Skeletal muscle tissue (tissue), 4 donors: ENCODE data around the gene KCNN3. TPM values are rescaled to one million over a fixed set of nuclear protein-coding genes. Genes with fewer than 3 reads are reported as not detected.

ENCODE experiments used
- H3K27ac ChIP-seq: one replicate; pipeline ENCODE4 v1.7.0; 2013; ENCODE audit warnings: mild to moderate bottlenecking, low read depth, low read length, inconsistent platforms
- H3K27me3 ChIP-seq, 3 donors: one replicate each; pipeline ENCODE4 v1.7.0; 2013; ENCODE audit warnings: low read length in 3 of 3; ENCODE audit not compliant: control insufficient read depth in 3 of 3, insufficient read depth in 3 of 3
- H3K36me3 ChIP-seq, 3 donors: one replicate each; pipeline ENCODE4 v1.7.0; 2013; ENCODE audit warnings: low read length in 3 of 3; ENCODE audit not compliant: control insufficient read depth in 3 of 3, insufficient read depth in 3 of 3
- H3K4me1 ChIP-seq, 3 donors: one replicate each; pipeline ENCODE4 v1.7.0; 2013; ENCODE audit warnings: low read length in 3 of 3, mild to moderate bottlenecking in 3 of 3; ENCODE audit not compliant: control insufficient read depth in 3 of 3, insufficient read depth in 3 of 3
- H3K4me3 ChIP-seq, 3 donors: one replicate each; pipeline ENCODE4 v1.7.0; 2013; ENCODE audit warnings: low read length in 3 of 3
- H3K9ac ChIP-seq, 3 donors: one replicate each; pipeline ENCODE4 v1.7.0; 2013; ENCODE audit warnings: low read length in 3 of 3, mild to moderate bottlenecking in 3 of 3, moderate library complexity in 2 of 3, low read depth in 1 of 3
- H3K9me3 ChIP-seq, 3 donors: one replicate each; pipeline ENCODE4 v1.7.0; 2013; ENCODE audit warnings: low read length in 3 of 3; ENCODE audit not compliant: control insufficient read depth in 3 of 3
- total RNA-seq: library from RNA; depleted of rRNA; stranded (reverse); fragments of >200 nt; gene quantifications from one replicate; pipeline ENCODE4 v1.2.3, GENCODE V29; 2014
- donor health status: Osteomylitis.

Gene KCNN3
- total RNA-seq, 1 donor from 2014 or later: 3.7 TPM

DNA sequence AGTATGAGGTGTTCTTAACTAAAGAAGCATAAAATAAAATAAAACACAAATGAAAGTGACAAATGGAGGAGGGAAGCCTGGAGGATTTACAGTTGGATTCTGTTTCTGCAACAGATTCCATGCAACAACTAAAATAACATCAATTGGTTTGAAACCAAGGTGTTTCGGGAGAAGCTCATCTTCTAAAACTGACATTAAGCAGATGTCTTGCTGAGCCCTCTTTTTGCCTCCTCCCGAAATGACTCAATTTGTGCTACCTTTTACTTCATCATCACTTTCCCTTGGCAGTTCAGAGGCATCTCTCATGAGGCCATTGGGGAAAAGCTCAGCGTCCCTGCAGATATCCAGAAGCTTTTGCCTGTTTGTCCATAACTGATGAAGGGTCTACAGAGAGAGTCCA lies 140.5 kb downstream of the KCNN3 start:
- H3K4me1 ChIP-seq: peaks cover 33 to 43% (median 43%) of the 10 kb centered on the region in 3 donors
- H3K27me3 ChIP-seq: no peaks in the 10 kb centered on the region
- no peak overlapping the region for H3K9ac ChIP-seq
- no peak overlapping the region for H3K4me3 ChIP-seq
- H3K36me3 ChIP-seq: peaks cover 2 to 4% (median 3%) of the 10 kb centered on the region in 3 donors
- H3K9me3 ChIP-seq: no peaks in the 10 kb centered on the region
- peak overlapping the region; percentile 32 for H3K27ac ChIP-seq

DNA sequence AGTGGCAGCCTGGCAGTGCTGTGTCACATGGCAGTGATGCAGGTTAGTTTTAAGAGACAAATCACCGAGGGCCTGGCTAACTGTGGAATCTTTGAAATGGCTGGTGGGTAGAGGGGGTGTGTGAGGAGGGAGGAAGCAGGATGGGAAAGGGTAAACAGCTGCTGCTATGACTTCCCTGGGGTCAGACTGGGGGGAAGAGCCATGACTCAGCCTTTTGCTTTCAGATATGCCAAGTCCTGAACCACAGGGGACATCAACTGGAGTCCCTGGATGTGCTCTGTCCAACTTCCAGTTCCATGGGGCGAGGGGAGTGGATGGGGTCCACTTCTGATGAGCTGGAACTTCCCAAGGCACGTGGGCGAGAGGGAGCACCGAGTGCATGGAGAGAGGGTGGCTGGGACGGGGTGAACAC lies 141.0 kb downstream of the KCNN3 start:
- no peaks in the 10 kb centered on the region for H3K27me3 ChIP-seq
- peaks cover 33 to 43% (median 43%) of the 10 kb centered on the region in 3 donors for H3K4me1 ChIP-seq
- no peak overlapping the region for H3K27ac ChIP-seq
- peaks cover 0 to 2% (median 0%) of the 10 kb centered on the region in 3 donors for H3K36me3 ChIP-seq
- H3K9me3 ChIP-seq: no peaks in the 10 kb centered on the region
- no peak overlapping the region for H3K4me3 ChIP-seq
- H3K9ac ChIP-seq: no peak overlapping the region

DNA sequence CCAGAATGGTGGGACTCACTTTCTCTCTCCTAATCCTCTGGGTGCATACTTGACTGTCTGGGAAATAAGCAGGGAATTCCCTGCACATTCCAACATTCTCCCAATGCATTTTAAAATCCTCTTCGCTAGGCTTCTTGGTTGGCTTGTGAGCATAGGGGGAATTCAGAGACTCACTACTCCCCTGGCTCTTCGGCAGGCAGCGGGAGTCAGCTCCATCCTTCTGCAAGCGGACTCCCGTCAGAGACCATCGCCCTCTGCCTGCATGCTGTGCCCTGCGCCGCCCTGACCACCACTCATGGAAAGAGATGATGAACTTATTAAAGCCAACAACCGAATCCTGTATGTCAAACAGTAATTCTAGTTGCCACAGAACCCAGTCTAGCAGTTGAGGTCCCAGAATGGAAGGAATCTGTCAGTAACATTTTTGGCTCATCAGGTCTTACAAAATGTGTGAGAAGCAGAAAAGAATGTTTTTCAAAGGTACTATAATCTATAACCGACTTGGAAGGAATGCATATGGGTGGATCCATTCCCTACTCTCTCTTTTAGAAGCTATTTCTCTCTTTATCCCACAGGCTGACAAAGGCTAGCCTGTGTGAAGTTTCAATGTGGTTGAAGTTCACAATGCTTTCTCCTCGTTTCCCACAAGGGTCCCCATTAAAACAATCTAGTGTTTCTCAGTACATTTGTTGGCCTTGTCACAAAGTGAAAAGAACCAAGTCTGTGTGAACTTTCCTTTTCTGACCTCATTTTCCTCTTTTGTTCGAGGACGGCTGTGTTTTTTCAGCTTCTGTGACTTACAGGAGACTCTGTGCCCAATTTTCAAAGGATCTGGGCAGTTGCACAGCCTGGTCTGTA lies 143.0 kb downstream of the KCNN3 start:
- Histone ChIP-seq H3K4me1 (peaks cover 29 to 38% (median 35%) of the 10 kb centered on the region in 3 donors), H3K27me3 (no peaks in the 10 kb centered on the region), H3K27ac (no peak overlapping the region), H3K4me3 (no peak overlapping the region), H3K9me3 (no peaks in the 10 kb centered on the region), H3K9ac (no peak overlapping the region), H3K36me3 (peaks cover 0 to 6% (median 0%) of the 10 kb centered on the region in 3 donors)

DNA sequence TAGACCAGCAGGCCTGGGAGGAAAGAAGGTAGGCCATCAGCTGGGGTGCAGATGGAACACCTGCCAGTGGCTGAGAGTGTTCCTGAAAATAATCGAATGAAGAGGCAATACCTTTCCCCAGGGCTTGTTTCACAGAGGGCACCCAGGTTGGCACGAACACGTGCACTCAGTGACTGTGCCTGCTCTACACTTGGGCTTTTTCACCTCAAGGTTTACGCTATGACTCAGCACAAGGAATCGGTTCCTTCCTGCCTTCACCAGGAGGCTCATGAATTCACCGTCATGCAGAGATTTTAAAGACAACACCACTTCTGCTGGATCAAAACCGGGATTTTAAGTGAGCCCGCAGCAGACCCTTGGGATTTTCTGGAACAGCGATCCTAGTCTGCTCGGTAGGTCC lies 143.6 kb downstream of the KCNN3 start:
- no peak overlapping the region for H3K9ac ChIP-seq
- peaks cover 22 to 31% (median 28%) of the 10 kb centered on the region in 3 donors for H3K4me1 ChIP-seq
- H3K36me3 ChIP-seq: peaks cover 0 to 6% (median 0%) of the 10 kb centered on the region in 3 donors
- H3K9me3 ChIP-seq: no peaks in the 10 kb centered on the region
- no peaks in the 10 kb centered on the region for H3K27me3 ChIP-seq
- H3K27ac ChIP-seq: no peak overlapping the region
- peak overlapping the region in 1 of 3 donors; percentile 22 for H3K4me3 ChIP-seq

DNA sequence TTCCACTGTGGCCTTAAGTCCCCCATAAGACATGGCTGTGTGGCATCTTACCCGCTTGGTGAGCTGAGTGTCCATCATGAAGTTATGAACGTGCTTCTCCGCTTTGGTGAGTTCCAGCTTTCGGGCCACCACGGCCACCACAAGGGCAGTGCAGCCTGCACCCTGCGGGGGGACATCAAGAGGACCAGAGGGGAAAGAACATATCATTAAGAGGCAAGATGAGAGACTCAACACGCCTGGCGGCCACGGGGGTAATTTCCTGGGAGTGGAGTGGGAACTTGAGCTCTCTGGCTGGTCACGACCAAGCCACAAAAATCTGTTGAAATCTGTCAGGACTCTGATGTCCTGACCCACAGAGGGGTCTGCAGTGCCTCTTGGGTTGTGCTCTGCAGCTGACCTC lies 144.2 kb downstream of the KCNN3 start:
- Histone ChIP-seq H3K9ac (no peak overlapping the region), H3K9me3 (no peaks in the 10 kb centered on the region), H3K4me3 (no peak overlapping the region), H3K36me3 (peaks cover 0 to 7% (median 0%) of the 10 kb centered on the region in 3 donors), H3K27me3 (no peaks in the 10 kb centered on the region), H3K27ac (no peak overlapping the region), H3K4me1 (peaks cover 16 to 25% (median 22%) of the 10 kb centered on the region in 3 donors)

DNA sequence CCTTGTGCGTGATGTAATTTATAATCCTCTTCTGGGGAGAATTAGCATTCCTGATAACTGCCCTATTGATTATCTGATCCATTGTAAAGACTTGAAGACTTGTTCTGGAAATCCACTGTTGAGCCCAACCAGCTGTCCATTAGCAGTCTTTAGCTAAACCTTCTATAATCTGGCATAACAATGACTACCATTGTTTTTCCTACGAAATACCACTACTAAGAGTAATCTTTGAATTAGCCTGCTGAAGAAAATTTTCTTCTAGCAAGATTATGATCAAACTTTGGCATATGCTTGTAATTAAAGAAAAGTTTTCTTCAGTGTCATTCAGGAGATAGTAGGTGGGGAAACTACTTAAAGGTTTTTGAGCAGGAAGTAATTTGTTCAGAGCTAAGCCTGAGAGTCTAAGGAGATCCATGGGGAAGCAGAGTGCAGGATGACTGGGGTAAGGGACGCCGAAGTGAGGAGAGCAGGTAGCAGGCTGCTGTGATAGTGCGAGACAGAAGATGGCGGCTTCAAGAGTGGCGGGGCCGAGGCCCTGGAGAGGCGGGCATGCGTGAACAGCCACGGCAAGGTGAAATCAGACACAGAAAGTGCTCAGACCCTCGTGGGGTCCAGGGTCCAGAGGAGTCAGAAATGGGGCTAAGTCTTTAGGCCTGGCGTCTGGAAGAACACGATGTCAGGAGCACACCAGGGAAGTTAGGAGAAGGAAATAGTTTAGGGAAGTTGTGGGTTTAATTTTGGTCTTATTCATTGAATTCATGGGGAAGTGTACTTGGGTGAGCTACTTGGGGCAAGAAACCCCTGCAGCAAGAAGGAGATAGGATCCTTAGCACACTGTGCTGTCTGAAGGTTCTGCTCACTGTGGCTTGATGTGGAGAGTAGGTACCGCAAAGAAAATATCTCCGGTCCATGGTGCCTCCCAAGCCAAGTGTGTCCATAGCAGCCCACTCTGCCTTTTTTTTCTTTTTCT lies 149.5 kb downstream of the KCNN3 start:
- H3K36me3 ChIP-seq: peaks cover 2 to 18% (median 2%) of the 10 kb centered on the region in 3 donors
- no peaks in the 10 kb centered on the region for H3K27me3 ChIP-seq
- H3K4me3 ChIP-seq: no peak overlapping the region
- H3K9ac ChIP-seq: no peak overlapping the region
- H3K4me1 ChIP-seq: peaks cover 7 to 17% (median 9%) of the 10 kb centered on the region in 3 donors
- H3K9me3 ChIP-seq: no peaks in the 10 kb centered on the region
- no peak overlapping the region for H3K27ac ChIP-seq

DNA sequence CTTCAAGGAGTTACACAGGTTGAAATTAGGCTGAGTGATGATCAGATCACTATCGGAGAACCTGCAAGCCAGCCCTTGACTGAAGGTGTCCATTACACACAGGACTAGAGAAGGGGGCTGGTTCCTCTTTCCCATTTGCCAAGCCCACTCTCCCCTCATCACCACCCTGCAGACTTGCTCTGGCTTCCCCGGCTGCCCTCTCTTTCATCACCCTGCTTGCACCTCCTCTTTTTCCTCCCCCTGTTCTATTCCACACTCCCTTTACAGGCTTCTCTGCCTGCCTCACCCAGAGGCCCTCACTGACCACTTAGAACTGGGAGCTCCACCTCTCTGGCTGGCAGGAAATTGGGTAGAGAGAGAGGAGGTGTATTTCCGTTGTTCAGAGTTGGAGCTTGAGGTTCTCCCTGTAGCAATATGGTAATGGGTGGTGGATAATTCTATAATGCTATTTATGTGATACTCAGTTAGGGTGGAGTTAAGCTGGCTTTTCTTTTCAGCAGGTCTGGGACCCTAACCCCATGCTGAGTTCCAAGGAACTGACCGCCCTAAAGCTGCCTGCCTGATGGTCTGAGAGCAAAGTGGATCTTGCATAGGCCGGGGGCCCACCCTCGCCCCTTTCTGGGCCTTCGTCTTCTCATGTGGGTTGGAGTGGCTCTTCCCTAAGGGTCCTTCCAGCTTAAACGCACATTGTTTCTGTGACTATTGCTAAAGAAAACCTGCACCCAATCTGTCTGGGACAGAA lies 150.3 kb downstream of the KCNN3 start:
- H3K27me3 ChIP-seq: no peaks in the 10 kb centered on the region
- no peak overlapping the region for H3K27ac ChIP-seq
- no peaks in the 10 kb centered on the region for H3K9me3 ChIP-seq
- H3K36me3 ChIP-seq: peaks cover 2 to 17% (median 2%) of the 10 kb centered on the region in 3 donors
- peaks cover 9 to 25% (median 12%) of the 10 kb centered on the region in 3 donors for H3K4me1 ChIP-seq
- no peak overlapping the region for H3K4me3 ChIP-seq
- H3K9ac ChIP-seq: no peak overlapping the region

DNA sequence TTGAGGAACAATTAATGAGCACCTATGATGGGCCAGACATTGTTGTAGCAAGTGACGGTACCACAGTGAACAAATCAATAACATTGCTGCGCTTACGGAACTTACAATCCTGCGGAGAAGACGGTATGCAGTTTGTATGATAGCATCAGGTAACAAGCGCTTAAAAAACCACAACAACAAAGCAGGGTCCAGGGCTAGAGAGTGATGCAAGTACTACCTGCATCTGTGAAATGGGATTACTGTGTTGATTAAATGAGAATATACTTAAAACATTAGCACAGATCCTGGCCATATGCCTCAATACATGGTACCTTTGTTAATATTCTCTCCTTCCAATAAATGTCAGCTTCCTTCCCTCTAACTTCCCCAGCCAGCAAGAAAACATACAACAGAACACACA lies 151.5 kb downstream of the KCNN3 start:
- no peak overlapping the region for H3K4me3 ChIP-seq
- no peaks in the 10 kb centered on the region for H3K27me3 ChIP-seq
- H3K4me1 ChIP-seq: peaks cover 9 to 32% (median 12%) of the 10 kb centered on the region in 3 donors
- H3K27ac ChIP-seq: no peak overlapping the region
- no peak overlapping the region for H3K9ac ChIP-seq
- no peaks in the 10 kb centered on the region for H3K9me3 ChIP-seq
- peaks cover 7 to 29% (median 10%) of the 10 kb centered on the region in 3 donors for H3K36me3 ChIP-seq

DNA sequence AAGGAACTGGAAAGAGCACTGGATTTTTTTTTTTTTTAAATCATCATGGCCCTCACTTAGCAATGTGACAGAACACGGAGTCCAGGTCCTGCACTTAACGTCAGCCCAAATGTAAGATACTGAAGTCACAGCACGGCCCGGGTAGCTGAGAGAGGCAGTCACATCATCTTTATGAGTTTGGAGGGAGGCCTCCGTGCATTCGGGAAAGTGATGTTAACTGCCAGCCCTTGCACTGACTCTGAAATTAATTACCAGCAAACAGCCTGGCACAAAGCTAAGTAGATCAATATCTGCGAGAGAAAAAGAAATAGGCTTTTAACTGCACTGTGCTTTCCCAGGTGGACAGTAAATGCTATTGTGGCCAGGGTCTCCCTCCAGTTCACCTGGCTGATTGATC lies 152.6 kb downstream of the KCNN3 start:
- Histone ChIP-seq H3K9ac (no peak overlapping the region), H3K27ac (no peak overlapping the region), H3K27me3 (no peaks in the 10 kb centered on the region), H3K4me3 (no peak overlapping the region), H3K4me1 (peaks cover 9 to 32% (median 12%) of the 10 kb centered on the region in 3 donors), H3K9me3 (no peaks in the 10 kb centered on the region), H3K36me3 (peaks cover 12 to 35% (median 16%) of the 10 kb centered on the region in 3 donors)
